T1000 (cell line): ENCODE results near the gene ABHD8.
A peak's percentile ranks its signal among the peaks of the same experiment; 100 is the strongest.

Experiments used
- DNase-seq: peaks from one replicate; lab custom pipeline; 2025; ENCODE audit warnings: mixed read lengths; lab: John Stamatoyannopoulos, UW

ABHD8 gene

GRCh38 chr19:17333611-17334413 is 30.6 kb upstream of the ABHD8 start:
- peak; percentile 55 for DNase-seq

GRCh38 chr19:17332677-17333581 is 29.7 kb upstream of the ABHD8 start:
- peak; percentile 49 for DNase-seq

GRCh38 chr19:17332360-17332676 is 29.1 kb upstream of the ABHD8 start:
- no peak for DNase-seq

DNA sequence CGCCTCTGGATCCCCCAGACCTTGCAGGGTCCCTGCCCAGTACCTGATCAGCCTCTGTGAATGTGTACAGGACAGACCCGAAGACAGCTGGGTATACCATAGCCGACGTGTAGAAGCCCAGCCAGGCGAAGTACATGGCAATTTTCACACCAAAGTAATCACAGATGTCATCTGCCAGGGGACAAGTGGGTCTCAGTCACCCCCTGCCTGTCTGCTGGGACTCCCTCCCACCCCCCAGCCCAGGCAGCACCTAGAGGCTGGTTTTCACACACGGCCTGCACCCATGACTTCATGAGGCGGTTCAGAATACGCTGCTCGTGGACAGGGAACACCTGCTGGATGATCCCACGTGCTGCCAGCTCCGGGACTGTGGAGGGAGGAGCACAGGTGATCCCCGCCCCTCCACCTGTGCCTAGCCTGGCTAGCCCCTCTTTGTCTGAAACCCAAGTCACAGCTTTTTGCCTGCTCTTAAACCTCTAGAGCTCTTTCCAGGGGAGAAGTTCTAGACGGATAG is 27.9 kb upstream of the ABHD8 start:
- DNase-seq, result no peak

- DNase-seq, result no peak
Observed at GRCh38 chr19:17330262-17331044, 27.2 kb upstream of the ABHD8 start.

GRCh38 chr19:17329366-17330261 is 26.4 kb upstream of the ABHD8 start:
- DNase-seq, result no peak

- no peak for DNase-seq
Observed at GRCh38 chr19:17328517-17329365, 25.5 kb upstream of the ABHD8 start.

- DNase-seq, result no peak
Observed at GRCh38 chr19:17327654-17328516, 24.7 kb upstream of the ABHD8 start.

- DNase-seq, result no peak
Observed at GRCh38 chr19:17327068-17327653, 23.9 kb upstream of the ABHD8 start.

GRCh38 chr19:17326595-17326966 is 23.4 kb upstream of the ABHD8 start:
- DNase-seq, result no peak

- no peak for DNase-seq
Observed at GRCh38 chr19:17325881-17326594, 22.8 kb upstream of the ABHD8 start.

DNA sequence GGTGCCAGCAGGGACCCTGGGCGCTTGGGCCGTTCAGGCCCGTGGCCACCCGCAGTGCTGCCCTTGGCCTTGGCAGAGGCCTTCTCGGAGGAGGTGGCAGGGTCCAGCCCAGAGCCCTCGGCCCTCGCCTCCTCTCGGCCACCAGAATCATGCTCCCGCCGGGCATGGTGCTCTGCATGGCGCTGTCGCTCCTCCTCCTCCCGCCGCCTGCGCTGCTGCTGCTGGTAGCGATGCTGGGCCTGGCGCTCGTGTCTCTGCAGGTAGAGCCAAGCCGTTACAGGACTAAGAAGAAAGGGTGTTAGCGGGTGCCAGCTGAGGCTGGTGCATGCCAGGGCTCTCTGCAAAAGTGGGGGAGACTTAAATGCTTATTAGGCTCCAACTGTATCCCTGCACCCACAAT is 21.9 kb upstream of the ABHD8 start:
- no peak for DNase-seq

DNA sequence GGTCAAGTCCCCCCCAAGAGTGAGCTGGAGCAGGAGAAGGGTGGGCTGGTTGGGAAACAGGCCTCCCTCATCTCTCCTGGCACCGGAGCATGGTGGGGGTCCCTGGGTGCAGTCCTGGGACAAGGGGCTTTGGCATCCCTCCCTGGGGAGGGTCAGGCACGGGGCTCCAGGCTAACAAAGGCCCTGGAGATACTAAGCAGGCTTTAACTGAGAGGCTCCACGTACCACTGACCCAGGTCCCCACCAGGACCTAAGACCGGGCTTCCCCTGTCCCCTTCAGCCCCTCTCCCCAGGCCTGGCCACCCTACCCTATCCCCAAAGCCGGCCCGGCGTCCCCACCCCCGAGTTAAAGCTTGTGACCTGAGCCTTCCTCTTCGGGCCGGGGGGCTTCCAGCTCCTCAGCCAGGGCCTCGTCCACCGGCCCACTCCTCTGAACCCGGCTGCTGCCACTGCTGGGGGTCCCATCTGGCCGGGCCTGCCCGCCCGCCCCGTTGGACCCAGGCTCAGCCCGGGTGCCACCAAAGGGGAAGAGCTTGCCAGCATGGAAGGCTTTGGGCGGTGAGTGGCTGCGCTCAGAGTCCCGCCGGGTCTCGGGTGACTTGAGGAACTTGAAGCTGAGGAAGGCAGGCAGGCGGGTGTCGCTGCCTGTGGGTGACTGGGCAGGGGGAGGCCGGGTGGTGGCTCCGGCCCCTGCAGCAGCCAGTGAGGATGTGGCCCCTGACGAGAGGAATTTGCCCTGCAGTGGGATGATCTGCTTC is 21.3 kb upstream of the ABHD8 start:
- DNase-seq, result no peak

DNA sequence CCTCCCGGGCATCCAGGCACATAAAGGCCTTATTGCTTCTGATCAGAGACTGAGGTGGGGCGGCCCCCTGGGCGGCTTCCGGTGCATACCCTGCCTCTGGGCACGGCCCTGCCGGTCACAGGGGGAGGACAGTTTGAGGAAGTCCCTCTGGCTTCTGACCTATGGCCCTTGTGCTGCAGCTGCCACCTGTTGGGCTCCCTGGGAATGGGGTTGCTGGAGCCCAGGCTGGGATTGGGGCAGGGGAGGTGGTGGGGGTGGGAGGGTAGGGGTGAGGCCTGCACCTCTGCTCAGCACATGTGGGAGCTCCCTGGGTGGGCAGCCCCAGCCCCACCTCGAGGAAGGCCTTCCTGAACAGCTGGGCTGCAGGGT is 20.7 kb upstream of the ABHD8 start:
- DNase-seq, result no peak

GRCh38 chr19:17323300-17323963 is 20.2 kb upstream of the ABHD8 start:
- no peak for DNase-seq

GRCh38 chr19:17322854-17323253 is 19.6 kb upstream of the ABHD8 start:
- no peak for DNase-seq
